ENCODE measurements around the gene TRMT2B.
"Not testable (repeated sequence)": the region's sequence is repeated elsewhere in the genome, so short reads cannot be mapped to it uniquely, and the experiment has no call there.

TRMT2B gene

DNA sequence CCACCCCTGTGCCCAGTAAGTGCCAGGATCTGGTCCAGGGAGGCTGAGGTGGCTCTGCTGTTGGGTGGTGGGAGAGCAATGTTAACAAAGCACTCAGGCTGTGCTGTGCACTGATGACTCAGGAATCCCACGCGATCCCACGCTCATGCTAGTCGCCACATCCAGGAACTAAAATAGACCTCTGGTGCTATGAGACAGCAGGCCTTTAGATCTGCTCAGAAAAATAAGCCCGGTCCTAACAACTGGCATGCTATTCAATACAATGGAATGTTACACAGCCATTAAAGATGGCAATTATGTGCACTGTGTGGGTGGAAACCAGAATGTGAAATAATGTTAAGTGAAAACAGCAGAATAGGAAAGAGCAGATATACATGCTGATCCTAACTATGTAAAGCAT, 56.4 kb downstream of the TRMT2B start:
- DNase-seq, result peak; percentile 79

DNA sequence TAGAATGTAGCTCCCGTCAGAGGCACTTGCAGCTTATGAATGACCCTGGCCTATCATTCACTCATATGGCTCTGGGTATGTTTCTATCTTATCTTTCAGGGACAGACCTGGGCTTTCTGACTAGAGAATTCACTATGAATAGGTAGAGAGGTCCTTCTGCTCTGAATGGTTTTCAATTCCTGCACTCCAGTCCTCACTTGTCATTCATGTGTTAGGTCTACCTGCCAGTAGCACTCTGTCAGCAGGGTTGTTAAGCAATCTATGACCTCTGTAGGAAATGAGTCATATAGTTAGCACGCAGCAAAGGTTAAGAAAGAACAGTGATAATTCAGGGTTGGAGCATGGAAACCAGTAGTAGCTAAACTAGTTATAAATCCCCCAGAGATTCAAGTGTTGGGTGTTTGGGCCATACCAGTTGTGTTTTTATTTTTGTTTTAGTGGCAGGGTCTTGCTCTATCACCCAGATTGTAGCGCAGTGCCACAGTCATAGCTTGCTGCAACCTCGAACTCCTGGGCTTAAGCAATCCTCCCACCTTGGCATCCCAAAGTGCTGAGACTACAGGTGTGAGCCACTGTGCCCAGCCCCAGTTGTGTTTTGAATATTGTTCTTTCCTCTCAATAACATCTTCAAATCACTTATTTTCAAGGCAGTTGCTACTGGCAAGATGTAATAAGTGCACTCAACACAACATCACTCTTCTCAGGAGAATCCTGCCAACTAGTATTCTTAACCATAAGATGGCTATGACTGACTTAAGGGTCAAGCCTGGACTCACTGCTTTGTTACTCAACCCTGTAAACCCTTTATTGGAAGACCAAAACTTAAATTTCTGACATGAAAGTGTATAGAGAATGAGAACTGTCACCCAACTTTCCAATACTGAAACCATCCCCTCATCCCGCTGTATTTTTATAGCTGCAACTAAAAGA, 57.3 kb downstream of the TRMT2B start:
- peak; percentile 11 for DNase-seq

DNA sequence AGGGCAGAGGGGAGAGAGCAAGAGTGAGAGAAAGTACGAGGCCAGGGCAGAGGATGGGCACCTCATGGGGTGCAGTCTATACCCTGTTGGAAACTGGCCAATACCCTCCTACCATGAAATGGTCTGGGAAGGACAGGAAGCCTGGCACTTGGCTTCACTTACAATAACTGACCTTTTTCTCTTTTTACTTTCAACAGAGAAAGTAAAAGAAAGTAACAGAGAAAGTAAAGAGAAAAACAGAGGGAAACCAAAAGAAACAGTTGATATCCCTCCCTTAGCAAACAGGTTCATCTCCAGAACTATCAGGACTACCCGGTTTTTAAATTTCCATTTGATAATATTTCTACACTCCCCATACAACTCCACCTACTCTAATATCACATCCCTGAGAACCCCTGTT, 61.8 kb downstream of the TRMT2B start:
- no peak for DNase-seq

DNA sequence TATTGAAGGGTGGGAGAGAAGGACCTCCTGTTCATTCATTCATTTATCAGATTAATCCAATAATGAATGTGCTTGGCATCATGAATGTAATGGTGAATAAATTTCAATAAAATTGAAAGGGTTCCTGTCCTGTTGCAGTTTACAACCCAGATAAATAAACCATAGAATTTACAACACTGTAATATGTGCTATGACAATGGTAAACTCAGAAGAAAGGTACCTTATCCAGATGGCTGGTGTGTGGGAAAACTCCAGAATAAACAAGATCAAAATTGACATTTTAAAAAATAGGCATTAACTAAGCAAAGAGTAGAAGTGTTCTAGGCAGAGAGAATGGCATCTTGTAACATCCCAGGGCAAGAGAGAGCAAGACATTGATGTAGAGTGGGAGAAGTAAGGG, 67.1 kb downstream of the TRMT2B start:
- no peak for DNase-seq

DNA sequence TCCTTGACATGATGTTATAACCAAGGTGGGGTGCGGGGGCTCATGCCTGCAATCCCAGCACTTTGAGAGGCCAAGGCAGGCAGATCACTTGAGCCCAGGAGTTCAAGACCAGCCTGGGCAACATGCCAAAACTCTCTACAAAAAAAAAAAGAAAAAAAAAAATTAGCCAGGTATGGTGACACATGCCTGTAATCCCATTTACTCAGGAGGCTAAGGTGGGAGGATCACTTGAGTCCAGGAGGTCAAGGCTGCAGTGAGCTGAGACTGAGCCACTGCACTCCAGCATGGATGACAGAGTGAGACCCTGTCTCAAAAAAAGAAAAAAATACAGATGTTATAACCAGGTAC, 70.4 kb downstream of the TRMT2B start:
- not testable (repeated sequence) for DNase-seq

DNA sequence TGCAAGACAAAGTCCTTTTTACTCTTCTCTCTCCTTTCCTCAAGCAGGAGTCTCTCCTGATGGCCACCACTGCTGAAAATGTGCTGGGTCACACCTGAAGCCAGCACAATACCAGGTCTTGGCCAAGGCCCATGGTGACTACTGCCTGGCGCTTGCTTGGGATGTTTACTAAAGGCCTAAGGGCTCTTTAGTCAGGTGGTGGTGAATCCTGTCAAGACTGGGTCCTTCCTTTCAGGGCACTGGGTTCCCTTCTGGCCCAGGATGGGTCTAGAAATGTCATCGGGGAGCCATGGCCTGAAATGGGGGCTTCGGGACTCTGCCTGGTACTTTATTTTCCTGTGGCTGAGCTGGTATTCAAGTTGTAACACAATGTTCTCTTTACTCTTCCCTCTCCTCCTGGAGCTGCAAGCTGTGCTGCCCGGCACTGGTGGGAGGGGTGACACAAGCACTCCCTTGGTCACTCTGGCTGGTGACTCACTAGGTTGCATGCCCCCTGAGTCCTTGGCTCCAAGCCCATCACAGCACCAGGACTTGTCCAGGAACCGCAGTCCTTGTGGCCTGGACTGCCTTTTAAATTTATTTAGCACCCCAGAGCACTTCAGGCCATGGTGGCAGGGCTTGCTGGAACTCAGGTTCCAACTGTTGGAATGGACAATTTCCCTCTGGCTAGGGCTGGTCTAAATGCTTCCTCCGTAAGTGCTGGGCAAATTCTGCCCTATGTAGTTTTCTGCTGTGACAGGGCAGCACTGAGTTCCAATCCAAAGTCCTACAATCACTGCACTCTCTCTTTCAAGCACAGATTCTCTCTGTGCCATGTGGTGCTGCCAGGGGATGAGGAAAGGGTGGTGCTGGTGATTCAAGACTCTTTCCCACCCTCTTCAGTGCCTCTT, 71.1 kb downstream of the TRMT2B start:
- DNase-seq, result no peak

GRCh38 chrX:100979881-100980607, 71.9 kb downstream of the TRMT2B start:
- DNase-seq, result no peak

GRCh38 chrX:100976211-100976610, 75.7 kb downstream of the TRMT2B start:
- DNase-seq, result no peak

GRCh38 chrX:100975212-100975611, 76.7 kb downstream of the TRMT2B start:
- DNase-seq, result no peak

DNA sequence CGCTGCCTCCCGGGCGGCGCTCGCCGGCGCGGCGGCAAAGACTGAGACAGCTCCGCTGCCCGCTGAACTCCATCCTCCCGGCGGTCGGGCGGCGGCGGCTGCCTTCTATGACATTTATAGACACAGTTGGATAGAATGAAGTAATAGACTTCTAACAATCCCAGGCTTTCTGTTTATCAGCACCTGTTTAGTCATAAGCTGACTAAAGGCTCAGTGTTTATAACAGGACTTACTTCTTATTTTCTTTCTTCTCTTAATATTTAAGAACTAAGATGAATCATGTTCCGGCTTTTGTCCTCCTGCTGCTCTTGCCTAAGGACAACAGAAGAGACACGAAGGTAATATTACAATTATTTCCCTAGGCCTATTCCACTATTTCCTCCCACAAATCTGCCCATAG, 78.5 kb downstream of the TRMT2B start:
- no peak for DNase-seq

DNA sequence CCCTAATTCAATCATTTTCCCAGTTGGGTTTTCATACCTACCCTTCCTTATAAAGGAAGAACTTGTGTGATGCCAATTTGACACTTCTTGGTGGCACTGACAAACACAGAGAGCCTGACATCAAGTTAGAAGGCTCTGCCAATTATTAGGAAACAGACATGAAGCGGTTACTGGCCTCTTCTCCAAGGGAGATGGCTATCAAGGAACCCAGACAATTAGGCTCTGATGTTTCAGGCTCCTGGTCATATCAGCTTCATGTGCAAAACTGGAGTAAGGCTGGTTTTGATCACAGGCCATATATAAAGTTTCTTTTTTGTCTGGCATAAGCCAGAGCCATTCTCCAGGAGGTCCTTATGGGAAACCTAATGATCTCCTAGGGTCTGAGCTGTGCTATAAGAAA, 82.0 kb downstream of the TRMT2B start:
- no peak for DNase-seq

DNA sequence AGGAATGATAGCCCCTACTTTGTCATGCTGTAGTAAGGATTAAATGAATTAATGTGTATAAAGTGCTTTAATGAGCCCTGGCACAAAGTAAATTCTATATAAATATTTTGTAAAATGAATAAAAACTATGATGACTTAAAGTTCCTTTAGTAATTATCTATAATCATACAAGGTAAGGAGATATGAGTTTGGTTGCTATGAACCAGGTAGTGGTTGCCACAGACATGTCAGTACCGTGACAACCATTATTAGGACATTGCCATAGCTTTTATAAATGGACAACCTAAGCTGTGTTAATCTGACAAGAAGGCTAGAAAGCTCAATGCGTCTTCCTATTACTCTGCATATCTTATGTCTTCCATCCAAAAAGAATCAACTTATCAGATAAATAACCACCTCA, 82.5 kb downstream of the TRMT2B start, which contains the start of gene ARL13A:
Gene ARL13A, plus strand, starts transcription at position 301 of the 400 bp plus-strand sequence. CDS start 3,982 bp downstream, outside the sequence.
- DNase-seq, result no peak

DNA sequence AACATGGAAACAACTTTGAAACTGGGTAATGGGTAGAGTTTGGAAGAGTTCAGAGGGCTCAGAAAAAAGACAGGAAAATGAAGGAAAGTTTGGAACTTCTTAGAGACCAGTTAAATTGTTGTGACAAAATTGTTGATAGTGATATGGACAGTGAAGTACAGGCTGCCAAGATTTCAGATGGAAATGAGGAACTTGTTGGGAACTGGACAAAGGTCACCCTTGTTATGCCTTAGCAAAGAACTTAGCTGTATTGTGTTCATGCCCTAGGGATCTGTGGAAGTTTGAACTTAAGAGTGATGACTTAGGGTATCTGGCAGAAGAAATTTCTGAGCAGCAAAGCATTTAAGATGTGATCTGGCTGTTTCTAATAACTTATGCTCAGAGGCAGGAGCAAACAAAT, 87.5 kb downstream of the TRMT2B start:
- no peak for DNase-seq

- DNase-seq, result no peak
Measured at GRCh38 chrX:100962811-100963210, 89.1 kb downstream of the TRMT2B start.

Measured in fibroblast of skin of right quadriceps (primary cell).